GM18519 (cell line): ENCODE data around the gene IRF2.
A peak's percentile ranks its signal among the peaks of the same experiment; 100 is the strongest.

Experiments used
- ATAC-seq: cut with Tn5 transposase; IDR thresholded peaks from one replicate; pipeline ENCODE4 v1.9.1; 2021; ENCODE audit warnings: mild to moderate bottlenecking, moderate library complexity; ENCODE audit not compliant: unreplicated experiment, low FRiP score

The IRF2 gene

DNA sequence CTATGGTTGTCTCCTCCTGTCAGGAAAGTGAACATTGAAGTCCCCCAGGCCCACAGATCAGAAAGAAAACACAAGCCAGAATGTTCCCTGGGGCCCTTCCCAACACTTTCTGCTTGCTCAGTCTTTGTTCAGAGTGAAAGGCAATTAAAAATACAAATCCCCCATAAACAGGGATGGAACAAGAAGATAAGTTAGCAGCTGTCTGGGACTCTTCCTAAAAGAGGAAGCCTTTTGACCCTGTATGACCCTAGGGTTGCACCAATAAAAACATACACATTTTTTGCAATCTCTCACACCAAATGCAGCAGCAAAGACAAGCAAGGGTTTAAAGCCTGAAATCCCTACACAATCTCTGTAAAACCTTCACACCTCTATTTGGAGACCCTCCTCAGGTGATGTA is 22.6 kb downstream of the IRF2 start:
- ATAC-seq, result no peak

DNA sequence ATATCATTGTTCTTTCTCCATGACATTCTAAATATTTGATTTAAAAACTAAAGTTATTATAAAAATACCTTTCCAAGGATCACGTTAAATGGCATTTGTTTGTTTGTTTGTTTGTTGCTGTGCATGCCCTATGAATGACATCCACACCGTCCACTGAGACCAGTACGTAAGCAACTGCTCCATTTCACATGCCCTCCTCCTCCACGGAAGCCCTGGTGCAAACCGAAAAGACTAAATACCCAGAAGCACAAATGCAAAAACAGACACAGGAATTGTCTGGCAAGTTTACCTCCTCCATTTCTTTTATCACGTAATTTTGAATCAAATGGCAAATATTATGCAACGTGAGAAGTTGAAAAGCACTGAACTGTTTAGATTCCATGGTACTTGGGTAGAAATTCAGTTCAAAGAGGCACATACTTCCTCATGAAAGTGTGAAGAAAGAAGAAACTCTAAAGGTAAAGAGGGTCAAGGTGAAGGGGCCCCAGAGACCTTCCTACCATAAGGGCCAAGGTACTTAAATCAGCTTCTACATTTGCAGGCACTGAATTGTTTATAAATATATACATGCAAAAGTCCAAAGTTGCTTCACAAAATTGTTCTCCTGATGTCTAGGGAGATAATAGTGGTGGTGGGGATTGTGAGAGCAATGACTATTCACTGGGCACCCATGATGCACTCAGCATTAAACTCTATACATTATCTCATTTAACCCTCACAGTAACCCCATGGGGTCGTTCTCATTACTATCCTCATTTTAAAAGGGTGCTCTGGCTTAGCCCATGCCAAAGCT is 23.4 kb downstream of the IRF2 start:
- no peak for ATAC-seq

DNA sequence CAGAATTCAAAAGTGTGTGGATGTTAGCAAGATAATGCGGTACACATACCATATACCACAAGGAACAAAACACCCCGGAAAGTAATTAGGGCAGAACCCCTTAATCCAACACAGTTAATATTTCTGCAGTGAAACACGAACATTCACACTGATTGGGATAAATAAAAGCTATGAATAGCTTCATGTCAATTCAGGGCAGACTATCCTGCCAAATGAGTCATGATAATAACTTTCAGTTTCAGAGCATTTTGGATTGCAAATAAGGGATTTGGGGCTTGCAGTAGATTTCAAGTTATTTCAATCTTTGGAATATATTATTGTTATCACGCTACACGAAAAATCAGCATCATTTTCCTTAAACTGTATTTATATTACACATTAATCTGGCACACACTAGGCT is 24.3 kb downstream of the IRF2 start:
- ATAC-seq, result no peak

DNA sequence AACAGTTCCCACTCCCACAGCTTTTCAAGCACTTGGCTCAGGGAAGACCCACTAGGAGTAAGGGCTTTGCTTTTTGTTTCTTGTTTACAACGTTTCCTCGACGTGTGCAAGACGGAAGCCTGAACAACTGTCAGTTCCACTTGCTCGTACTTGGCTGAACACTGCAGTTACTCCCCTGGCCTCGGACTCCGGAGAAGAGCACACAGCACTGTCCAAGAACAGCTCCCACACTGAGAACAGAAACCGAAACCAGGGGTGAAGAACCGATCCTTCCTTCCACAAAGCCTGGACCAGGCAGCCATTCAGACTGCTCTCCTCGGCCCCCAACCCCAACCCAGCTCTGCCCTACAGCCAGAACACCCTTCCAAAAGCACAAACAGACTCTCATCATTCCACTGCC is 25.5 kb downstream of the IRF2 start:
- ATAC-seq, result no peak

DNA sequence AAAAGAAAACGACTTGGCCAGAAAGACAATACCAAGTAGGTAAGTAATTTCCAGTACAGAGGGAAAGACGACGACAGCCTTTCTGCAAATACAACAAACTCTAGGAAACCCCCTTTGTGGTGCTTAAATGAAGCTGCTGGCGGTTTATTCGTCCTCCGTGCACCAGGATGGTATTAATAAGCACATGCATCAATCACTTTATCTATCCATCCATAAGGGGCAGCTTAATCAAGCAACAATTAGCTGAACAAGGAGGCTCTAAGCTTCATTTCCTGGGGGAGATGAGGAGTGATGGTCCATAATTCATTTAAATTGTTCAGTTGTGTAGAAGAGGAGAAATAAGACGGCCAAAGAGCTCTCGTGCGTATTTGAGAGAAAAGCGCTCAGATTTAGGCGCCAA is 26.2 kb downstream of the IRF2 start:
- ATAC-seq, result no peak

DNA sequence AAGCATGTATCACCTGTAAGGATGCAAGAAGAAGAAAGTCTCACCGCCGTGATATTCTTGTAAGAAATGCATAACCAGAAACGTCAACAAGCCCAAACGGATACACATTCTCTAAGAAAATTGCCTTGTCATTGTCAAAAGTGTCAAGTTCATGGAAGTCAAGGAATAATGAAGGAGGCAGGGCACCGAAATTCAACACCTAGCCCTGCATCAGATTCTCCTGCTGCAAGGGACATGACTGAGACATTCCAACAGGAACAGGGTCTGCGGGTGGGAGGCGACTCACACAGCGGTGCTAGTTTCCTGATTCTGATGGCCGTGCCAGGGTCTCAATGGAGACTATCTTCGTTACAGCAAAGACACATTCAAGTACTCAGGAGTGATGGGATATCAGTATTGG is 26.7 kb downstream of the IRF2 start:
- no peak for ATAC-seq

DNA sequence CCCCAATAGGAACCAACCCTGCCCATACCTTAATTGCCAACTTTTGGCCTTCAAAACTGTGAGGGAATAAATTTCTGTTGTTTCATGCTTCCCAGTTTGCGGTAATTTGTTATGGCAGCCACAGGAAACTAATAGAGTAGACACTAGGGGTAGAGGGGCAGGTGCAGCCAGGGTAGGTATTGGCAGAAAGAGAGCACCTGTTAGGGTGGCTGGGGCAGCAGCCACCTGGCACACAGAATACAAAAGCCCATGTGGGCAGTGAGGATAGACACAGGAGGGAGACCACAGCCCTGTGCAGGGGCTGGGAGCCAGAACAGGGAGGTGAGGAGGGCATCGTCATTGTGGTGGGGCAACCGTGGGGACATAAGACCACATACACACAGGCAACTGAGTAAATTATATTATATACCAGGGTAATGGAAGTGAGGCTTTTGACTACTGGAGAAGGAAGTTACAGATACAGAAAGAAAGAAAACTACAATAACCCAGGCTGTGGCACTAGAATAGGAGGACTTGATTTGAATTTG is 28.2 kb downstream of the IRF2 start:
- ATAC-seq, result no peak

DNA sequence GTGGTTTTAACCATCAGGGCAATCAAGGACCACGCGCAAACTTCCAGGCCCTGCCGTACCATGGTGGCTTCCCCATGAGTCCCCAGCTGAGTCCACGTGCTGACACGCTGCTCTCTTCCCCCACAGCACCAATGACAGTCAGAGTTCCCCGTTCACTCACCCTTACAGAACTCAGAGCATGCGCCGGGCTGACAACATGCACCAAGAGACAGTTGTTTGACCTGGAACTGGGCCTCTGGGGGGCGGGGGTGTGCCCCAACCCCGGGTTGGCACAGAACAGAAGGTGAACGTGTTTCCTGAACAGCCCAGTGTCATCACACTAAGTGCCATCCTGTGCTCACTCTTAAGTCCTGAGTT is 29.4 kb downstream of the IRF2 start:
- ATAC-seq, result peak; percentile 73

DNA sequence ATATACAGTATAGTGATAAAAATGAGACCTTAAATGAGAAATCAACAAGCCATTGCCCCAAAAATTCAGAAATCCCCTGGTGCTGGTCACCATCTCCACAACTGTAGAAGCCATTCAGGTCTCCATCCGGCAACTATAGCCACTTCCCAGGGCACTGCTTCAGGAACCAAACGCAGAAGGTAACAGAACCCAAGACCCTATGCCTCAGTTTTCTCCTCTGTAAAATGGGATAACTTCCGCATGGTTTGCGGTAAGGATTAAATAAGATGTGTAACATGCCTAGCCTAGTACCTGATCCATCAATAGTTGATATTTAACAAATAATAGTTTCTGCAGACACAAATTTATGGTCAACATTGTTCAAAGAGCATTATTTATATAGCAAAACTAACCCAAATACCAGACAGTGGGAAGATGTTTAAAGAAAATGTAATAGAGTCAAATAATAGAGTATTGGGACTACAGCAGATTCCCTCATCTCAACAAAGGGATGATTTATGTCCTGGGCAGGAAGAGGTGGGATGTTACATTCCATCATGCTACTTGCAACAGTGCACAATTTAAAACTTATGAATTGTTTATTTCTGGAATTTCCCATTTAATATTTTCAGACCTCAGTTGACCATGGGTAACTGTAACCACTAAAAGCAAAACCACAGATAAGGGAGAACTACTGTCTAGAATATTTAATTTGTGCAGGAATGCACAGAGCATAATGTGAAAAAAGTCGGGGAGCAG is 30.0 kb downstream of the IRF2 start:
- ATAC-seq, result peak; percentile 6

DNA sequence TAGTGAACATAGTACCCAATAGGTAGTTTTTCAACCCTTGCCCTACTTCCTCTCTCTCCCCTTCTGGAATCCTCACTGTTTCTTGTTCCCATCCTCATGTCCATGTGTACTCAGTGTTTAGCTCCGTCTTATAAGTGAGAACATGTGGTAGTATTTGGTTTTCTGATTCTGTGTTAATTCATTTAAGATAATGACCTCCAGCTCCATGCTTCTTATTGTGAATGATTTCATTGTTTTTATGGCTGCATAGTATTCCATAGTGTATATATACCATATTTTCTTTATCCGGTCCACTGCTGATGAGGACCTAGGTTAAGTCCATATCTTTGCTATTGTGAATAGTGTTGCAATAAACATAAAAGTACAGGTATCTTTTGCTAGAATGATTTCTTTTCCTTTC is 31.0 kb downstream of the IRF2 start:
- ATAC-seq, result no peak

DNA sequence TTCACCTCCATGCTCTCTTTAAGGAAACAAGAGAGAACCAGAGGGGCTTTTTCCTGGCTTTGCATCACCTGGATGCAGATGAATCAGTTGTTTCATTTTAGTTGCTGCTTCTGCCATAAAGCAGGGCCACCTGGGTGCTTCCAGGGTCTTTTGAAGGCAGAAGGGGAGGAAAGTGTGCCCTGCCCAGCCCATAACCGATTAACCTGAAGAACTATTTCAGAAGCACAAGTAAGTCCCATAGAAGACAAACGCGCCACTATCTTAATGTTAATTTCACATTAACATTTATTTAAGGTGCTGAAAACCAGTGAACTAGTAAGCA is 32.1 kb downstream of the IRF2 start:
- no peak for ATAC-seq

DNA sequence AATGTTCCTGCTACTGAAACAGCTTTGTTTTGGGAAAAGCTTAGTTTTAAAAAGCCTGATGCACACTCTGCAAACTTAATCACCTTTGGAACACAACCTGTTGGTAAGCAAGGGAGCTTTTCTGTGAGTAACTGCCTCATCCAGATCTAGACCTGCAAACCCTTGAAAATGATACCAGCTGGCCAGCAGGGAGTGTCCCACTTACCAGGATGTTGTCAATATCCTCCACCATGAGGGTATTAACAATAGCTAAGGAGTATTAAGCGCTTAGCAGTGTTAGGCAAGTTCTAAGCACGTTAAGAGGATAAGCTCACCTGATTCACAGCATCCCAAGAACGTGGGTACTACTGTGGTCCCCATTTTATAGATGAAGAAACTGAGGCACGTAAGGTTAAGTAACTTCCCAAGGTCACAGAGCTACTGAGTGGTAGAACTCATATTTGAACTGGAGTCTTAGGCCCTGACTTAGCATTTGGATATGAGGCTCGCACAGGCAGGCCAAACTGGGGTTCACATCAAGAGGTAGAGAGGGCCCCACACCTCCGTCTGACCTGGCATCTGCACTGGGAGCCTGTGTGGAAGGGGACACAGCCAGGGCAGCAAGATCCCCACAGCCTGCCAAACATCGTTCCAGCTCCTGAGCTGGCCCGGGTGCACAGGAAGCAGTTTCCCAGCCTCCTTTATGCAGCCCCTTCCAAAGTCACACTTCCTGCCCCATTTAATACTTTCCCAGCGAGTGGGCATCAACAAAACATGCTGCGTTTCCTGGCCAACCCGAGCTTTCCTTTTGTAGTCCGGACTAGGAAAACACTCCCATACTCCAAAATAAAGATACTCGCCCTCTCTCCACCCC is 32.7 kb downstream of the IRF2 start:
- ATAC-seq, result no peak

DNA sequence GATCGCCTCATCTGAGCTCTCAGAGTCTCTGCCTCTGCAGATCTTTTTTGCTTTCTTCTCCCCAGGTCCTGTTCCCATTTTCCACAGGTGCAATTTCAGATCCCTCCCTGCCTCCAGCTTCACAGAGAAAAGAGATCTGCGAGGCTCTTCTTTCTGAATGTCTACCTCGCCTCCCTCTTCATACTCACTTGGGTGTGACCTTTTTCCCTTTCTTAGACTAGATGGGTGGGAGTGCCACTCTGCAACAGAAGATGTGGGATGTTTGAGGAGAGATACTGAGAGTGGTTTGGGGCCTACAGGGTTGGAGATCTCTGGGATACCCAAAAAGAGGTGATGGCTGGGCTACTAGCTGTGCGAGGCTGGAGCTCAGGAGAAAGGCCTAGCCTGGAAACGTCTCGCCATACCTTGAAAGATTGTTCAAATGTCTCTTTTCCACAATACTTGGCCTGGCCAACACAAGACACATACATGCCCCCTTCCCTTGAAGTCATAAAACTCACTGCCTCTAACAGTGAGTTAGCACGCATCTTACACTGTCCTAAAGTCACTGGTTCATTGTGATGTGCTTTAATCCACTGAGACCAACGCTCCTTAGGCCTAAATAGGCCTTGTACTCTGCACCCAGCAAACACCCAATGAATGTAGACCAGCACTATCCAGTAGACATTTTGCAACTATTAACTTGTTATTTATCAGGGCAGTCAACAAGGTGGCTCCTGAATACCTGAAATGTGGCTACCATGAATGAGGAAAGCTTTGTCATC is 33.6 kb downstream of the IRF2 start:
- no peak for ATAC-seq

DNA sequence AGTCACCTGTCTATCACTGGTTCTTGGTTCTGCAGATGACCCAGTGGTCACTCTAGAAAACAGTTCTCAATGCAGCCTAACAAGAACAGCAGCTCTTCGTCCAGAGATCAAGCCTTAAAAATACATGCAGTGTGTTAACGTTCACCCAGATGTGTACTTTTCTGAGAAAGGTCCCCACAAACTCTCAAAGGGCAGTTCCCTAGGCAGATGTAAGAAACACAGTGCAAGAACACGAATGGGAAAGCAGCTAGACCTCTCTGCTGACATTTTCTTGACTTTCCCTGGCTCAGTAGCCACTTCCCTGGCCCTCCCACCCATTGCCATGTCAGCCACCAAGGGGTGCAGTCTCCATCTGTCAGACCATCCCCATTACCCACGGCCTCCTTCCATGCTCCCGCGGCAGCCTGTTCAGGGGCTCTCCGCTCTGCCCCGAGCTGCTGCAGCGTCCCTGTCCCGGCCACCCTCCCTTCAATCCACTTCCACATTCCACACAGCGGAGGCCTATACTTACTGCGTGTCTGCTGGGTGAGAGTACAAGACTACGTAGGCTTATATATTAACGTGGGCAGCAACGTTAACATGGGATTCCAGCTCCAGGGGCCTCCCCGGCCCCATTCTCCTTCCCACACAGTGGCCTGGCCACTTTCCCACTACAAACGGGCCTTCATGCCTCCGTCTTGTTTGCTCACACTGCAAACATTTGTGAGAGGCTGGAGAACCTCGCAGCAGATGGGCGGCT is 34.3 kb downstream of the IRF2 start:
- ATAC-seq, result no peak

DNA sequence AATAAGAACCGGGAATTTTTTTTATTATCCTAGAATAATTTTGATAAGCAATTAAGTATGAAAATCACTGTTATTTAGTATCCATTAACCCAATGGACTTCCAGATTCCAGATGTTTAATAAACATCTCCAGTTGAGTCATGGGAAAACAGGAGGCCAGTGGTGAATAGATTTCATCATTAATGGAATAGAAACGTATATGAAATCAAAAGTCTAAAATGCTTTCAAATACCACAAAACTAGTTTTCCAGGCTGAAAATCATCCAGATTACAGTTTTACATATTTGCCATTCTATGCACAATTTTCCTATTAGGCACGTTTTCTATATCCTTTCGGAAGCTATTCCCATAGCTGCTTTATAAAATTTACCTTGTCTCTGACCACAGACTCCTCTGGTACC is 35.0 kb downstream of the IRF2 start:
- ATAC-seq, result no peak

DNA sequence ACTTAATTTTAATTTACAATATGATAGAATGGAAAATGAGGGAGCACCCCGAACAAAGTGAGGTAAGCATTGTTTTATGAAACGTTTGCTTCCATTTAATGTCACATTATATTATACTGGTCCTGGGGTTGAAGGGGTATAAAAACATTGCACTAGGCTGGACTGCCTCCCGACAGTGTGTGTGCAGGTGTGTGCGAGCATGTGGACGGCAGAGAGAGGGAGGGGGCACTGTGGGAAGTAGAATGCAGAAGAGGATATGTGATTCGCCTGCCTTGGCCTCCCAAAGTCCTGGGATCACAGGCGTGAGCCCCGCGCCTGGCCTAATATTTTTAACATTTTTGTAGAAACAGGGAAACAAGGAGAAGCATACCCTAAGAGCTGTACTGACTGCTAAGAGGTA is 36.0 kb downstream of the IRF2 start:
- ATAC-seq, result no peak

DNA sequence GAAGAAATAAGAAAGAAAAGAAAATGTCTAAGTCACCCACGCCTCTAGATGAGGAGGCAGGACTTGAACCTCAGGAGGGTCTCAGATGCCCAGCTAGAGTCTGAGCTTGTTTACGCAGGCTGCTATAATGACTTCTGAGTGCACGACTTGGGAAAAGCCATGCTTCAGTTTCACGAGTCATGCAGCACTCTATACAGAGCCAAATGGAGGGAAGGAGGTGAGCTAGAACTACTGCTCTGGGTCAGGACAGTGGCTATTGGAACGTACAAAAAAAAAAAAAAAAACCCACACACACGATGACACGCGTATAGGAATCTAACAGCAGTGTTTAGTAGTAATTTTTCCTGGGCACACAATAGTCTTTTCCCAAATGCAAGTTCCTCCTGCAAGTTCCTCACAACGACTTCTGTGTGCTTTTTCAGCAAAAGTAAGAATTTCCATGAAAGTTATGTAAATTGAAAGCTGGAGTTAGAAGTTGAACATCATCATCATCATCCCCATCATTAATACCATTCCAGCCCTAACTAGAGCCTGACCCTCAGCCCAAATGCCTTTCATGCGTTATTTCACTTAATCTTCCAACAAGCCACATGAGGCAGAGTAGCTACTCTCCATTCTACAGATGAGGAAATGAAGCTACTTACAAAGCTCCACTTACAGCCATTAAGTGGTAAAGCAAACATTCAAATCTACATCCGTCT is 36.6 kb downstream of the IRF2 start:
- ATAC-seq, result no peak

DNA sequence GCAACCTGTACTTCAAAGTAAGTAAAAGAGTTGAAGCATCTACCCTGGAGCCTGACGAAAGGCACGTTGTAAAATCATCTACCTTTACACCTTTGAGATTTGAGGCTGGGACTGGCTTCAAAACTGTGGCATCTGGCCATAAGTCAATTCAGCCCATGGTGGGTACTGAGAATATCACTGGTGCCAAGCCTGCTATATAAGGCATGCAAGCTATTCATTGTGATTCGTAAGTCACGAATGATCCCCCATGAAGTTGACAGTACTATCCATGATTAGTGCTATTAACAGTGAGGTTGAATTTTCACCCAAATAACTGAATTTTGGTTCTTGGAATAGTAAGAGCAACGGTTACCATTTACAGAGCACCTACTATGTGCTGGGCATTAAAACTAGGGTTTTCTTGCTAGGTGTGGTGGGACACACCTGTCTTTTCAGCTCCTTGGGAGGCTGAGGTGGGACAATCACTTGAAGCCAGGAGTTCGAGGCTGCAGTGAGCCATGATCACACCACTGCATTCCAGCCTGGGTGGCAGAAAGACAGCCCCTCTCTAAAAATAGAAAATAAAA is 39.8 kb downstream of the IRF2 start:
- no peak for ATAC-seq

DNA sequence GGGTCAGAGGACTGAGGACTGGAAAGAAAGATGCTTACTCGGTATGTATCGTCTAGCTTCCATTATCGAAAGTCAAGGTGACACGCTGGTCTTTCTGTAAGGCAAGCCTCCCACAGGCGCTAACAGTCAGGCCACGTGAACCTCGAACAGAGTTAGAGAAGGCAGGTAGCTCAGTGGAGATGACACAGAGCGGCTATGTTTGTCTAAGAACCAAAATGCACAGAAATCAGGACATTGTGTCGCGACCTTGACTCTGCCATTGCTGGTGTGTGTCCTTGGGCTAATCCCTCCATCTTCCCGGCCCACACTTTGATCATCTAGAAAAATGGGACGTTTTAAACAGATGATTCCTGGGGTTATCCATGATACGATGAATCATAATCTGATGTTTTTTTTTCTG is 40.3 kb downstream of the IRF2 start:
- no peak for ATAC-seq
